Kidney epithelial cell (primary cell): ENCODE results near the gene CAPS. TPM values are rescaled to one million over a fixed set of nuclear protein-coding genes. Genes with fewer than 3 reads are reported as not detected.

Experiments
- DNase-seq: peaks from one replicate; pipeline ENCODE4 v3.0.0-alpha.2; 2010; ENCODE audit warnings: low read depth
- H3K27me3 ChIP-seq: 2 replicates; pipeline ENCODE4 v1.6.0; 2011; ENCODE audit warnings: low read length; ENCODE audit not compliant: control insufficient read depth, insufficient read depth
- H3K36me3 ChIP-seq: 2 replicates; pipeline ENCODE4 v1.5.1; 2011; ENCODE audit warnings: low read length; ENCODE audit not compliant: control insufficient read depth, insufficient read depth
- H3K4me3 ChIP-seq: 2 replicates; pipeline ENCODE4 v1.5.1; 2011; ENCODE audit warnings: low read depth, mild to moderate bottlenecking, control low read depth, low read length
- CTCF ChIP-seq: IDR thresholded peaks from 2 replicates; pipeline ENCODE4 v1.5.1; 2011; ENCODE audit warnings: mild to moderate bottlenecking, moderate library complexity, low read length, control low read depth, inconsistent platforms; ENCODE audit not compliant: insufficient read depth, poor library complexity, severe bottlenecking
- total RNA-seq: library from RNA; depleted of rRNA; stranded (reverse); fragments of >200 nt; gene quantifications from 2 replicates; pipeline ENCODE4 v1.2.3, GENCODE V29; 2015

Gene CAPS
- total RNA-seq, 1 donor from 2014 or later, result 2.3 TPM

GRCh38 chr19:5905114-5905778 lies 8.8 kb upstream of the CAPS start:
- TF ChIP-seq CTCF, result no peak
- H3K4me3 ChIP-seq, result peak overlapping the region; percentile 71
- H3K27me3 ChIP-seq, result no peaks in the 10 kb centered on the region
- no peaks in the 10 kb centered on the region for H3K36me3 ChIP-seq
- DNase-seq, result no peak

GRCh38 chr19:5907241-5907640 lies 6.8 kb upstream of the CAPS start:
- no peak for TF ChIP-seq CTCF
- DNase-seq, result no peak
- H3K4me3 ChIP-seq, result no peak overlapping the region
- H3K27me3 ChIP-seq, result no peaks in the 10 kb centered on the region
- H3K36me3 ChIP-seq, result no peaks in the 10 kb centered on the region

- Histone ChIP-seq H3K36me3 (no peaks in the 10 kb centered on the region), H3K4me3 (no peak overlapping the region), H3K27me3 (no peaks in the 10 kb centered on the region)
- no peak for DNase-seq
- no peak for TF ChIP-seq CTCF
These were observed 5.1 kb upstream of the CAPS start for GRCh38 chr19:5908773-5909442.

GRCh38 chr19:5910638-5910907 lies 3.5 kb upstream of the CAPS start:
- H3K27me3 ChIP-seq, result no peaks in the 10 kb centered on the region
- no peak overlapping the region for H3K4me3 ChIP-seq
- H3K36me3 ChIP-seq, result no peaks in the 10 kb centered on the region
- no peak for DNase-seq
- no peak for TF ChIP-seq CTCF

- Histone ChIP-seq H3K4me3 (no peak overlapping the region), H3K36me3 (peaks cover 1% of the 10 kb centered on the region), H3K27me3 (no peaks in the 10 kb centered on the region)
- no peak for DNase-seq
- TF ChIP-seq CTCF, result no peak
These were observed 2.7 kb upstream of the CAPS start for GRCh38 chr19:5911366-5911765.

GRCh38 chr19:5914358-5914774 lies 312 bp downstream of the CAPS start:
- Histone ChIP-seq H3K36me3 (peaks cover 1% of the 10 kb centered on the region), H3K27me3 (no peaks in the 10 kb centered on the region)

More at GRCh38 chr19:5914358-5914774, 312 bp downstream of the CAPS start:
- H3K4me3 ChIP-seq, result no peak overlapping the region
- DNase-seq, result no peak
- TF ChIP-seq CTCF, result no peak
